Skin of body (tissue), 2 donors: Measurements from ENCODE around the gene DCP1B. TPM values are rescaled to one million over a fixed set of nuclear protein-coding genes. Genes with fewer than 3 reads are reported as not detected.
"Not testable (repeated sequence)": the region's sequence is repeated elsewhere in the genome, so short reads cannot be mapped to it uniquely, and the experiment has no call there.

Experiments
- DNase-seq: peaks from one replicate; lab custom pipeline; 2025; lab: John Stamatoyannopoulos, UW
- total RNA-seq: library from RNA; depleted of rRNA; stranded (reverse); fragments of >200 nt; gene quantifications from one replicate; pipeline ENCODE4 v1.2.3, GENCODE V29; 2014

The DCP1B gene
- total RNA-seq, 1 donor from 2014 or later, result 5.7 TPM

GRCh38 chr12:1977109-1977508, 27.1 kb downstream of the DCP1B start:
- DNase-seq, result no peak

GRCh38 chr12:1974812-1975211, 29.4 kb downstream of the DCP1B start:
- DNase-seq, result no peak

- DNase-seq, result no peak
Measured at GRCh38 chr12:1972856-1973317, 31.4 kb downstream of the DCP1B start.

- DNase-seq, result no peak
Measured at GRCh38 chr12:1972260-1972659, 32.0 kb downstream of the DCP1B start.

- no peak for DNase-seq
Measured at GRCh38 chr12:1970331-1970900, 33.8 kb downstream of the DCP1B start.

- no peak for DNase-seq
Measured at GRCh38 chr12:1966561-1967226, 37.6 kb downstream of the DCP1B start.

- no peak for DNase-seq
Measured at GRCh38 chr12:1965916-1966315, 38.3 kb downstream of the DCP1B start.

GRCh38 chr12:1962051-1963020, 41.9 kb downstream of the DCP1B start:
- no peak for DNase-seq

GRCh38 chr12:1956716-1957115, 47.5 kb downstream of the DCP1B start:
- DNase-seq, result no peak

GRCh38 chr12:1949771-1950470, 54.3 kb downstream of the DCP1B start:
- DNase-seq, result no peak

- DNase-seq, result no peak
Measured at GRCh38 chr12:1948883-1949282, 55.4 kb downstream of the DCP1B start.

GRCh38 chr12:1947081-1947480, 57.2 kb downstream of the DCP1B start:
- DNase-seq, result peak; percentile 19

- DNase-seq, result no peak
Measured at GRCh38 chr12:1946296-1946695, 58.0 kb downstream of the DCP1B start.

GRCh38 chr12:1945502-1945901, 58.8 kb downstream of the DCP1B start:
- DNase-seq, result not testable (repeated sequence)

GRCh38 chr12:1939801-1940607, 64.3 kb downstream of the DCP1B start:
- peak; percentile 79 for DNase-seq

GRCh38 chr12:1939331-1939730, 64.9 kb downstream of the DCP1B start:
- DNase-seq, result no peak

GRCh38 chr12:1937481-1938224, 66.6 kb downstream of the DCP1B start:
- no peak for DNase-seq

- no peak for DNase-seq
Measured at GRCh38 chr12:1936406-1937320, 67.6 kb downstream of the DCP1B start.
